Testis (tissue), 3 donors: ENCODE measurements around the gene FUT3. TPM values are rescaled to one million over a fixed set of nuclear protein-coding genes. Genes with fewer than 3 reads are reported as not detected.

ENCODE experiments used
- DNase-seq: peaks from one replicate; pipeline ENCODE4 v3.0.0-alpha.2; 2019
- H3K27ac ChIP-seq, 2 donors: fragments of 200-600 bp; sonication (generic); one replicate each; pipeline ENCODE4 v1.5.1; 2019
- H3K27me3 ChIP-seq: fragments of 200-600 bp; sonication (generic); one replicate; pipeline ENCODE4 v1.5.1; 2019
- H3K36me3 ChIP-seq: fragments of 200-600 bp; sonication (generic); one replicate; pipeline ENCODE4 v1.5.1; 2017; ENCODE audit warnings: low read depth; ENCODE audit errors: missing control alignments
- H3K4me1 ChIP-seq: fragments of 200-600 bp; sonication (generic); one replicate; pipeline ENCODE4 v1.5.1; 2019
- H3K4me3 ChIP-seq, 2 donors: fragments of 200-600 bp; sonication (generic); one replicate each; pipeline ENCODE4 v1.5.1; 2017 to 2019
- H3K9me3 ChIP-seq: fragments of 200-600 bp; sonication (generic); one replicate; pipeline ENCODE4 v1.5.1; 2017
- CTCF ChIP-seq, 3 experiments: fragments of 450-650 bp in 2 of 3; fragments of 200-600 bp in 1 of 3; sonication (generic) in 1 of 3; IDR thresholded peaks; one replicate each; pipeline ENCODE4 v1.5.1; 2016 to 2019; ENCODE audit warnings: antibody characterized with exemption in 3 of 3, mild to moderate bottlenecking in 2 of 3, moderate library complexity in 1 of 3
- POLR2A ChIP-seq: fragments of 450-650 bp; IDR thresholded peaks from one replicate; pipeline ENCODE4 v1.6.1; 2017; ENCODE audit warnings: antibody characterized with exemption, mild to moderate bottlenecking, moderate library complexity
- whole genome bisulfite sequencing, 2 donors: methylation state at CpG; one replicate each; pipeline ENCODE4 v1.1.5; 2018; 5-methylcytosine and 5-hydroxymethylcytosine counted together
- intact Hi-C: fragments of 100-400 bp; cut with DNase I; formaldehyde crosslinking; loops from one replicate; pipeline ENCODE4 v1.15.1; 2023; ENCODE audit warnings: low total_unique reads
- polyA plus RNA-seq: library from polyadenylated mRNA; stranded (reverse); fragments of 350-450 nt; fragmentation: Illumina TruSeq; extraction: RNeasy Lipid Tissue Mini Kit (QIAGEN cat#74804); gene quantifications from one replicate; pipeline ENCODE4 v1.2.3, GENCODE V29; 2014; ENCODE audit warnings: low read depth, low replicate concordance; ENCODE audit not compliant: insufficient read depth
- total RNA-seq, 2 donors: library from RNA; depleted of rRNA; stranded (reverse); fragments of >200 nt; gene quantifications; one replicate each; pipeline ENCODE4 v1.2.3, GENCODE V29; 2016

Gene FUT3
- total and polyA plus RNA-seq, 3 donors from 2014 or later: 1.1 to 4.4 (median 3.5) TPM

GRCh38 chr19:5808120-5808816 lies 43.0 kb downstream of the FUT3 start:
- Histone ChIP-seq H3K4me3 (no peak overlapping the region), H3K27me3 (no peaks in the 10 kb centered on the region), H3K9me3 (no peaks in the 10 kb centered on the region), H3K27ac (no peak overlapping the region), H3K36me3 (no peaks in the 10 kb centered on the region), H3K4me1 (peaks cover 6% of the 10 kb centered on the region)
- TF ChIP-seq POLR2A (no peak), CTCF (IDR thresholded peaks at IDR 0.05) (no peak)
- intact Hi-C loops: no loop called here
- no peak for DNase-seq
- 83% methylated on average over 16 to 21 of the region's 21 CpGs for WGBS, 2 donors

GRCh38 chr19:5806905-5807304 lies 44.3 kb downstream of the FUT3 start:
- 83 to 91% methylated on average over 5 of the region's 5 CpGs for WGBS, 2 donors
- no peaks in the 10 kb centered on the region for H3K9me3 ChIP-seq
- DNase-seq: no peak
- H3K36me3 ChIP-seq: no peaks in the 10 kb centered on the region
- no peak for TF ChIP-seq POLR2A
- intact Hi-C loops: no loop called here
- no peaks in the 10 kb centered on the region for H3K27me3 ChIP-seq
- H3K27ac ChIP-seq: no peak overlapping the region
- H3K4me3 ChIP-seq: no peak overlapping the region
- peaks cover 13% of the 10 kb centered on the region for H3K4me1 ChIP-seq

- no peaks in the 10 kb centered on the region for H3K36me3 ChIP-seq
- no peaks in the 10 kb centered on the region for H3K9me3 ChIP-seq
- DNase-seq: no peak
- intact Hi-C loops: no loop called here
- H3K4me3 ChIP-seq: no peak overlapping the region
- TF ChIP-seq POLR2A (no peak), CTCF (IDR thresholded peaks at IDR 0.05) (no peak)
- H3K4me1 ChIP-seq: peaks cover 20% of the 10 kb centered on the region
- H3K27me3 ChIP-seq: no peaks in the 10 kb centered on the region
- no peak overlapping the region for H3K27ac ChIP-seq
- WGBS, 2 donors: 24 to 28% methylated on average over 6 of the region's 6 CpGs
Measured at GRCh38 chr19:5806133-5806489, 45.1 kb downstream of the FUT3 start.

GRCh38 chr19:5805462-5806132 lies 45.7 kb downstream of the FUT3 start:
- peaks cover 25% of the 10 kb centered on the region for H3K4me1 ChIP-seq
- DNase-seq: peak; percentile 76
- no peaks in the 10 kb centered on the region for H3K36me3 ChIP-seq
- intact Hi-C loops: no loop called here
- no peak overlapping the region for H3K27ac ChIP-seq
- TF ChIP-seq POLR2A: no peak
- peak; percentile 51 to 70 (median 66) for TF ChIP-seq CTCF (IDR thresholded peaks at IDR 0.05)
- H3K27me3 ChIP-seq: no peaks in the 10 kb centered on the region
- peak overlapping the region in 1 of 2 donors; percentile 43 for H3K4me3 ChIP-seq
- H3K9me3 ChIP-seq: no peaks in the 10 kb centered on the region
- WGBS, 2 donors: 1 to 2% methylated on average over 20 to 45 of the region's 46 CpGs

- intact Hi-C loops: no loop called here
- DNase-seq: no peak
- 2% methylated on average over 9 to 33 of the region's 107 CpGs for WGBS, 2 donors
- H3K4me3 ChIP-seq: peak within 1 kb of the TSS; percentile 26 to 43
- H3K27me3 ChIP-seq: no peaks in the 10 kb centered on the region
- H3K36me3 ChIP-seq: no peaks in the 10 kb centered on the region
- no peak for TF ChIP-seq CTCF (IDR thresholded peaks at IDR 0.05)
- TF ChIP-seq POLR2A: no peak
- peaks cover 33% of the 10 kb centered on the region for H3K4me1 ChIP-seq
- no peaks in the 10 kb centered on the region for H3K9me3 ChIP-seq
- H3K27ac ChIP-seq: no peak within 1 kb of the TSS
Measured at GRCh38 chr19:5804516-5805461, 46.5 kb downstream of the FUT3 start, which contains the start of gene NRTN. Gene NRTN, plus strand, starts transcription at chr19:5805067. Its CDS starts 19,099 bp downstream, at chr19:5824166.
